Skeletal muscle cell (primary cell): ENCODE data around the gene C12orf60.

Experiments
- DNase-seq: peaks from one replicate; pipeline ENCODE4 v3.0.0-alpha.2; 2010; ENCODE audit warnings: low read depth
- H3K4me3 ChIP-seq: 2 replicates; pipeline ENCODE4 v1.5.1; 2011; ENCODE audit warnings: low read depth, mild to moderate bottlenecking, control low read depth, low read length, moderate library complexity

C12orf60 gene

DNA sequence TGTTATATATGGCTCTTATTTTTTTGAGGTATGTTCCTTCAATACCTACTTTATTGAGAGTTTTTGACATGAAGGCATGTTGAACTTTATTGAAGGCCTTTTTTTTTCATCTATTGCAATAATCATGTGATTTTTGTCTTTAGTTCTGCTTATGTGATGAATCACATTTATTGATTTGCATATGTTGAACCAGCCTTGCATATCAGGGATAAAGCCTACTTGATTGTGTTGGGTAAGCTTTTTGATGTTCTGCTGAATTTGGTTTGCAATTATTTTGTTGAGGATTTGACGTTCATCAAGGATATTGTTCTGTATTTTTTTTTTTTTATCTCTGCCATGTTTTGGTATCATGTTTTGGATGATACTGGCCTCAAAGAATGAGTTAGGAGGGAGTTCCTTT, 55.0 kb downstream of the C12orf60 start:
- H3K4me3 ChIP-seq: no peak overlapping the region
- DNase-seq: no peak

DNA sequence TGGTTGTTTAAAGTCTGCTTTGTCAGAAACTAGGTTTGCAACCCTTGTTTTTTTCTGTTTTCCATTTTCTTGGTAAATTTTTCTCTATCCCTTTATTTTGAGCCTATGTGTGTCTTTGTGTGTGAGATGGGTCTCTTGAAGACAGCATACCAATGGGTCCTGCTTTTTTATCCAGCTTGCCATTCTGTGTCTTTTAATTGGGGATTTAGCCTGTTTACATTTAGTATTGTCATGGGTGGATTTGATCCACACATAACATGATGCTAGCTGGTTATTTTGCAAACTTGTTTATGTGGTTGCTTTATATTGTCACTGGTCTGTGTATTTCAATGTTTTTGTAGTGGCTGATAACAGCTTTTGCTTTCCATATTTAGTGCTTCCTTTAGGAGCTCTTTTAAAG, 57.0 kb downstream of the C12orf60 start:
- H3K4me3 ChIP-seq: no peak overlapping the region
- no peak for DNase-seq

DNA sequence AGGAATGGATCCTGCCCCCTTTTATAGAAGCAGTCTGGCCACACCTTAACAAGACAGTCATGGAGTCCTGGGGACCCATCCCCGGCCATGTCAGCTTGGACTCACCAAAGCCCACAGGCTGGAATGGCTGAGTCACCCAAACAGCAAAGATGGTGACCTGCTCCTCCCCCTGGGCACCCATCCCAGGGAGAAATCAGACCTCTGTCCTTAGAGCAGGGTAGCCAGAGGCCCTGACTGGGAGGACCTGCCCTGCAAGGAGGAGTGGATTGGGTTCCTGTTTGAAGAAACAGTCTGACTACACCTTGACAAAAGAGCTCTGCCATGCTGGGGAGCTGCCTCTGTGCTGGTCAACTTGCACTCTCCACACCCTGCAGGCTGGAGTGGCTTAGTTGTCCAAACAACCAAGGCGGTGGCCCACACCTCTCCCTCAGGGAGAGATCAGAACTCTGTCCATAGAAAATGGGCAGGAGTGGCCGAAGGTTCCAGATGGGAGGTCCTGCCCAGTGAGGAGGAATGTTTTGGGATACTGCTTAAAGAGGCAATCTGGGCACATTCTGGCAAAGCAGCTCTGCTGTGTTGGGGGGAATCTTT, 65.5 kb downstream of the C12orf60 start:
- H3K4me3 ChIP-seq: no peak overlapping the region
- no peak for DNase-seq

DNA sequence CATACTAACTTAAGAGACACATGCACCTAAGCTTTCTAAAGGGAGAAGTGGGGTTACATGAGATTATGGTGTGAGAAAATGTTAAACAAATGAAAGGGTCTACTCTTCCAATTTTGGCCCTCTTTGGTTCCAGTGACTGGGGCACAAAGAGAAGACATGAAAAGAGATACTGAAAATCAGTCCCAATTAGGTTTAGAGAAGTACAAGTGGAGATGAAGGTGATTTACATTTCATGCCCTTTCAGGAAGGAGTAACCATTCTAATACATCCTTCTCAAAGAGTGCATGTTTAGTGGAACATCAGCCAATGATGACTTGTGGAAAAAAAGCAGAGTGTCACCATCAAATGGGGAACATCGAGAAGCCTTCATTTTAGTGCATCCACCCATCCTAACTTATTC, 67.8 kb downstream of the C12orf60 start:
- DNase-seq: no peak
- H3K4me3 ChIP-seq: no peak overlapping the region

DNA sequence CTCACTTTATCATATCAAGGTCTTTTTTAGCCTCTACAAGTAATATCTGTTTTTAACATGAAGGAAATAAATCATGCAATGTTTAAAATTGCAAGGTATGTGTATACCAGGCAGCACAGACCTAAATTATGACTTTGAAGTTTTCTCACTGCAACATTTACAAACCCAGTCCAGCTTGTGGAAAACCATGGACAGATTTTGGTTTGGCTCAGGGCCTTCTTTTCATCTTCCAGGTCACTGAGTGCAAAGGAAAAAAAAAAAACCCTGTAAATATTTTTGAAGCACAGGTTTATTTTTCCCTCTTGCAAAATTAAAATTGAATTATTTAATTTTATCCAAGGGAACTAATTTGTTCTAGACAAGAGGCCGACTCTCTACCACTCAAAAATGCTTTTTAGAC, 68.4 kb downstream of the C12orf60 start:
- no peak overlapping the region for H3K4me3 ChIP-seq
- no peak for DNase-seq

DNA sequence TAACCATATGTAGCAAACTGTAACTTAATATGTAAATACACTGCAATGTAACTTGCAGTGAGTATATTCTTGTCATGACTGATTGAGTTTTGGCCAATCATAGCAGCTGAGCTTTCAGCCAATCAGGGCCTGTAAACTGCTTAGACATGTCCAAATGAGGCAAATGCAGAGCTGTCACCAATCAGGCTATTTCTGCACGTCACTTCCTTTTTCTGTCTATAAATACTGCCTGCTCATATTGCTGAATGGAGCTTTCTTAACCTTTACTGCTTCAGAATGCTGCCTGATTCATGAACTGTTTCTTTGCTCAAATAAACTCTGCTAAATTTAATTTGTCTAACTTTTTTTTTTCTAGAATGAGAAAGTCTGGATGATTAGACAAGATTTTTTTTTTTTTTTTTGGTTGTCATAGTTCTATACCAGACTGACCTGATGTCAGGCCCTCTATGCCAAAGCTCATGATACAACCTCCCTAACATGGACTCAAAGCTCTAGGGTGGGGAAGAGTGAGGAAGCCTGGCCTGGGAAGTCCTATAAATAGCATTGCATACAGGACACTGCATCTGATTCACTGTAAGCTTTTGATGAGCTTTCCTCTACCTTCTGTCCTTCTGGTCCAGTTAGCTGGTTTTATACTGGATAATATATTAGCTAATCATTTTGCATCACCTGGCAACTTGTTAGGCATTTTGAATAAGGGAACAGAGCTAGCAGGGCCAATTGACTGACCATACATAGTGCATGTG, 70.1 kb downstream of the C12orf60 start:
- H3K4me3 ChIP-seq: no peak overlapping the region
- no peak for DNase-seq
